ENCODE results near the gene PDE6A. TPM values are rescaled to one million over a fixed set of nuclear protein-coding genes. Genes with fewer than 3 reads are reported as not detected.

PDE6A gene
- total RNA-seq, 1 donor from 2014 or later: 0.07 TPM

DNA sequence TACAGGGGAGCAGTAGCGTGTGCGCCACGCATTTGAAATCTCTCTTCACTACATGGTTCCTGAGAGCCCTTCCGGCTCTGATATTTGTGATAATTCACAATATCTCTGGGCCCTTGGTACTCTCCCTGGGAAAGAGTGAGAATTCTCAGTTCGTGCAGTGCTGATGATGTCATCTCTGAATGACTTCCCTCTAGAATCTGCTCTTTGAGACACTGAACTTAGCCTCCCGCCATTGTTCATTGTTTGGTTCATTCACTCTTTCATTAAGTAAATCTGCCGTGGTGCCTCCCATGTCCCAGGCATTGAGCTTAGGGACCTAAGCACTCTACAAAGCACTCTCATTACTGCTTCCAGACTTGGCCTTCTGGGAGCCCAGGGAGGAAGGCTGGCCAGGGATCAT lies 120.5 kb downstream of the PDE6A start:
- DNase-seq (ENCODE audit: low spot score, unreplicated experiment): no peak
- no peaks in the 10 kb centered on the region for H3K9me3 Mint-ChIP-seq (ENCODE audit: low read depth)
- H3K27ac Mint-ChIP-seq: no peak overlapping the region
- H3K4me3 Mint-ChIP-seq (ENCODE audit: low read depth): no peak overlapping the region
- H3K4me1 Mint-ChIP-seq (ENCODE audit: low read depth): peaks cover 9% of the 10 kb centered on the region
- H3K27me3 Mint-ChIP-seq: peaks cover 9% of the 10 kb centered on the region
- TF ChIP-seq, protein P1, sequence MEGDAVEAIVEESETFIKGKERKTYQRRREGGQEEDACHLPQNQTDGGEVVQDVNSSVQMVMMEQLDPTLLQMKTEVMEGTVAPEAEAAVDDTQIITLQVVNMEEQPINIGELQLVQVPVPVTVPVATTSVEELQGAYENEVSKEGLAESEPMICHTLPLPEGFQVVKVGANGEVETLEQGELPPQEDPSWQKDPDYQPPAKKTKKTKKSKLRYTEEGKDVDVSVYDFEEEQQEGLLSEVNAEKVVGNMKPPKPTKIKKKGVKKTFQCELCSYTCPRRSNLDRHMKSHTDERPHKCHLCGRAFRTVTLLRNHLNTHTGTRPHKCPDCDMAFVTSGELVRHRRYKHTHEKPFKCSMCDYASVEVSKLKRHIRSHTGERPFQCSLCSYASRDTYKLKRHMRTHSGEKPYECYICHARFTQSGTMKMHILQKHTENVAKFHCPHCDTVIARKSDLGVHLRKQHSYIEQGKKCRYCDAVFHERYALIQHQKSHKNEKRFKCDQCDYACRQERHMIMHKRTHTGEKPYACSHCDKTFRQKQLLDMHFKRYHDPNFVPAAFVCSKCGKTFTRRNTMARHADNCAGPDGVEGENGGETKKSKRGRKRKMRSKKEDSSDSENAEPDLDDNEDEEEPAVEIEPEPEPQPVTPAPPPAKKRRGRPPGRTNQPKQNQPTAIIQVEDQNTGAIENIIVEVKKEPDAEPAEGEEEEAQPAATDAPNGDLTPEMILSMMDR (IDR thresholded peaks at IDR 0.05; ENCODE audit: unreplicated experiment): no peak
- H3K36me3 Mint-ChIP-seq (ENCODE audit: insufficient read depth): no peaks in the 10 kb centered on the region

DNA sequence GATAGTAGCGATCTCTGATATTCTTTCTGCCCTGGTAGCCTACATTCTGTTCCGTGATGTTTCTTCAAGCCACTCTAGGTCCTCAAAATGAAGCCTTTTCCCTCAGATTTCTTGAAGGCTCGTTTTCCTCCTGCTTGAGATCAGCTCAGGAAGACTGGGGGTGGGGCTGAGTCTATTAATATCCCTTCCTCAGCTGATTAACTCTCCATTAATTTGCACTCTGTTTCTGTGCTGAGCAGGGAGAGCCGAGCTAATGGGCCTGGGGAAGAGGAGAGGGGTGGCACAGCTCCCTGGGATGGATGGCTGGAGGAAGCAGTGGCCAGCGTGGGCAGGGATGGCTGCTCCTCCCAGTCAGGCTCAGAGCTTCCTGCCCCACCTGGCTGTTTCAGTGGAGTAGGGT lies 121.2 kb downstream of the PDE6A start:
- H3K27me3 Mint-ChIP-seq: peaks cover 9% of the 10 kb centered on the region
- no peak for DNase-seq (ENCODE audit: low spot score, unreplicated experiment)
- TF ChIP-seq, protein P1 (IDR thresholded peaks at IDR 0.05; ENCODE audit: unreplicated experiment): no peak
- no peak overlapping the region for H3K4me3 Mint-ChIP-seq (ENCODE audit: low read depth)
- peaks cover 9% of the 10 kb centered on the region for H3K4me1 Mint-ChIP-seq (ENCODE audit: low read depth)
- H3K27ac Mint-ChIP-seq: no peak overlapping the region
- H3K9me3 Mint-ChIP-seq (ENCODE audit: low read depth): no peaks in the 10 kb centered on the region
- H3K36me3 Mint-ChIP-seq (ENCODE audit: insufficient read depth): no peaks in the 10 kb centered on the region

DNA sequence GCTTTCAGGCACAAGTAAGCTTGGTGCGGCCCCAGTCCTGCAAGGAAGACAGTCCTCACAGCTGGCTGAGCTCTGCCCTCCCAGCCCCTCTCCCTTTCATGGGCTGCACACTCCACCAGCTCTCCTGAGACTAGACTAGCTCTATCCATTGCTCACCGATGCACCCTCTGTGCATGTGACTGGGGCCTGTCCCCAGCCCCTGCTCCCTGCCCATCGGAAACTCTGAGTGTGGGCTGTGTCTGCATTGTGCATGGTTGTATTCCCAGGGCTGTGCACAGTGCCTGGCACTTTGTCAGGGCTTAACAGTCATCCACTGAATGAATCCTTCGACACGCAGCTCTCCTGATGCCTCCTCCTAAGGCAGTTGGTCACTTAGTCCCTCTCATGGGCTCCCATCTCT lies 122.3 kb downstream of the PDE6A start:
- H3K27me3 Mint-ChIP-seq: peaks cover 6% of the 10 kb centered on the region
- H3K36me3 Mint-ChIP-seq (ENCODE audit: insufficient read depth): no peaks in the 10 kb centered on the region
- DNase-seq (ENCODE audit: low spot score, unreplicated experiment): no peak
- TF ChIP-seq, protein P1 (IDR thresholded peaks at IDR 0.05; ENCODE audit: unreplicated experiment): no peak
- H3K4me3 Mint-ChIP-seq (ENCODE audit: low read depth): no peak overlapping the region
- peaks cover 9% of the 10 kb centered on the region for H3K4me1 Mint-ChIP-seq (ENCODE audit: low read depth)
- no peaks in the 10 kb centered on the region for H3K9me3 Mint-ChIP-seq (ENCODE audit: low read depth)
- no peak overlapping the region for H3K27ac Mint-ChIP-seq

DNA sequence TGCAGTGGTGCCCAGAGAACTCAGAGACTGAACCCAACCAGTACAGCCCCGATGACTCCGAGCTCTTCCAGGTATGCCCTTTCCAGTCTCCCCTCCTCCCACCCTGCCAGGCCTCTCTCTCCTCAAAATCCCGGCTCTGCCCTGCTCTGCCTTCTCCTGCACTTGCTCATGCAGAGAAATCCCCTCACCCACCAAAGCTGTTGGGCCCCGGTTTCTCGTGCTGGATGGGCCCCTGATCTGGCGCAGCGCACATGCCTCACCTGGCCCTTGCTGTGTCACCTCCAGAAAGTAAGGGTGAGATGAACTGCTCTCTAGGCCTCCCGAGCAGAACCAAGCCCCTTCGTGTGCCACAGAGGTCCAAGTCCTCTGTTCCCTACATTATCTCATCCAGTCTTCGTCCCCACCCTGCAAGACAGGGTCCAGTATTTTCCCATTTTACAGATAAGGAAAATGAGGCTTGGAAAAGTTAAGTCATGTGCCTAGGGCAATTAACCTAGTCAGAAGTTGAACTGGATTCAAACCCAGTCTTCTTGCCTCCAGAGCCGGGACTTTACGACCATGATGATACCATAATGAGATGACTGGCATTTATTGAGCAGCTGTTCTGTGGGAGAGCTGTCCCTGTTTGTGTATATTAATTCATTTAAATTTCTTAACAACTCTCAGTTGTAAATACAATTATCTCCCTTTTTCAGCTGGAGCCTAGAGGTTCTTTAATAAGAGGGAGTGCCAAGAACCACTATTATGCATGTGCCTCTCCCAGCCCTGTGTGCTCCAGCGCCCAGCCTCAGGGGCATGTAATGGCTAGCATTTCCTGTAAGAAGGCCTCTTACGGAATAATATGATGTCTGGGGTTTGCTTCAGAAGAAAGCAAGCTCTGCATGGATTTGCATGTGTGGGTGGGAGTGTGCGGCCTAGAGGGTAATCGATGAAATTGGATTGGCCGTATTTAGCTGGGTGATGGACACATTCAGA lies 123.8 kb downstream of the PDE6A start:
- Mint-ChIP-seq H3K27me3 (peaks cover 3% of the 10 kb centered on the region), H3K27ac (no peak overlapping the region), H3K9me3 (ENCODE audit: low read depth) (no peaks in the 10 kb centered on the region), H3K4me1 (ENCODE audit: low read depth) (peaks cover 9% of the 10 kb centered on the region), H3K4me3 (ENCODE audit: low read depth) (no peak overlapping the region), H3K36me3 (ENCODE audit: insufficient read depth) (no peaks in the 10 kb centered on the region)
- TF ChIP-seq, protein P1 (IDR thresholded peaks at IDR 0.05; ENCODE audit: unreplicated experiment): no peak
- no peak for DNase-seq (ENCODE audit: low spot score, unreplicated experiment)

DNA sequence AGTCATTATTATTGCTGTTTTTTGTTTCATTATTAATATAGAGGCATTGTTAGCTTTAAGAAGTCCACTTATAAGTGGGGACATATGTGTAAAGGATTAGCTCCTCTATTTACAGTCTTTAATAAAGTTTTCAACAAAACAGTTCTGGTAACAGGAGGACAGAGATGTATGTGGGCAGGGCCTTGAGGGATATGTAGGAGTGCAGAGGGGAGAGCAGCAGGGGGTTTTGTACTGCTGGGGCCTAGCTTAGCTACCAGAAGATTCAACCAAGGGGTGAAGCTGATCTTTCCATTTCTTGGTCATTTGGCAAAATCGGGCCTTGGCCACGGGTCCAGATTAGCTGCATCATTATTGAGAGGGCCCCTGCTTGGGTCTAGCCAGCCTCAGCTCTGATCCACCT lies 124.6 kb downstream of the PDE6A start:
- H3K4me3 Mint-ChIP-seq (ENCODE audit: low read depth): no peak overlapping the region
- H3K36me3 Mint-ChIP-seq (ENCODE audit: insufficient read depth): no peaks in the 10 kb centered on the region
- H3K27me3 Mint-ChIP-seq: no peaks in the 10 kb centered on the region
- no peak for DNase-seq (ENCODE audit: low spot score, unreplicated experiment)
- no peaks in the 10 kb centered on the region for H3K9me3 Mint-ChIP-seq (ENCODE audit: low read depth)
- TF ChIP-seq, protein P1 (IDR thresholded peaks at IDR 0.05; ENCODE audit: unreplicated experiment): no peak
- H3K27ac Mint-ChIP-seq: no peak overlapping the region
- peaks cover 9% of the 10 kb centered on the region for H3K4me1 Mint-ChIP-seq (ENCODE audit: low read depth)
